GM12891 (cell line): ENCODE measurements around the gene USP48.

Experiments used
- DNase-seq: peaks from one replicate; pipeline ENCODE4 v3.0.0; 2011; ENCODE audit warnings: low spot score; ENCODE audit not compliant: insufficient read length
- FAIRE-seq: peaks from 2 replicates; lab custom pipeline; 2011; peaks lifted over from hg19 to GRCh38; lab: Jason Lieb, UNC
- PAX5 ChIP-seq: IDR thresholded peaks from 2 replicates; pipeline ENCODE4 v1.6.1; 2011; ENCODE audit warnings: low read length, moderate library complexity, mild to moderate bottlenecking; ENCODE audit not compliant: insufficient read depth, severe bottlenecking
- POLR2A ChIP-seq: IDR thresholded peaks from 2 replicates; pipeline ENCODE4 v1.6.1; 2011; ENCODE audit warnings: low read depth, low read length, control low read depth
- POLR2AphosphoS5 ChIP-seq: IDR thresholded peaks from 2 replicates; pipeline ENCODE4 v1.6.1; 2011; ENCODE audit warnings: low read depth, low read length, control low read depth
- POU2F2 ChIP-seq: IDR thresholded peaks from 2 replicates; pipeline ENCODE4 v1.6.1; 2011; ENCODE audit warnings: low read depth, mild to moderate bottlenecking, control low read depth, low read length, moderate library complexity
- SPI1 ChIP-seq: IDR thresholded peaks from 2 replicates; pipeline ENCODE4 v1.6.1; 2011; ENCODE audit warnings: low read depth, low read length, control low read depth
- TAF1 ChIP-seq: IDR thresholded peaks from 2 replicates; pipeline ENCODE4 v1.6.1; 2011; ENCODE audit warnings: low read depth, low read length, control low read depth

The USP48 gene

DNA sequence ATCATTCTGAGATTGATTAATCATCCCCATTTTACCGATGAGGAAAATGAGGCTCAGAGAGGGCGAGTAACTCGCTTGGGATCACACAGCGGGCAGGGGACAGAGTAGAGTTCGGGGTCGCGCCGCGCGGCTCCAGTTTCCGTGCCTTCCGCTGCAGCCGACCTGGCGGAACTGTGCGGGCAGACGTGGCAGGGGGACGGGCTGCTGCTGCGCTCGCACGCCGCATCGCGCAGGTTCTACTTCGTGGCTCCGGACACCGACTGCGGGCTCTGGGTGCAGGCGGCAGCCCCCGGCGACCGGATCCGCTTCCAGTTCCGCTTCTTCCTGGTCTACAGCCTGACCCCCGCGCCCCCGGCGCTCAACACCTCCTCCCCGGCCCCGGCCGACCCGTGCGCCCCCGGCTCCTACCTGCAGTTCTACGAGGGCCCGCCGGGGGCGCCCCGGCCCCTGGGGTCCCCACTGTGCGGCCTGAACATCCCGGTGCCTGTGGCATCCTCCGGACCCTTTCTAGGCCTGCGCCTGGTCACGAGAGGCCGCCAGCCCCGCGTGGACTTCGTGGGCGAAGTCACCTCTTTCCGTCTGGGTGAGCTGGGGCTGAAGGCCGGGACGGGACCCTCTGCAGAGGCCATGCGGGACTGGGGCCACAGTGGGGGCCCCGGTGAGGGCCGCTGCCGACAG lies 31.4 kb upstream of the USP48 start:
- DNase-seq (peak; percentile 85), FAIRE-seq (peak; percentile 92)
- TF ChIP-seq SPI1 (peak; percentile 50; the same call in 1 of the 2 replicates), TAF1 (no peak), PAX5 (no peak), POLR2A (no peak), POU2F2 (no peak), POLR2AphosphoS5 (no peak)

GRCh38 chr1:21813542-21813941 lies 30.6 kb upstream of the USP48 start:
- TF ChIP-seq POU2F2: no peak
- TF ChIP-seq TAF1: no peak
- no peak for TF ChIP-seq PAX5
- TF ChIP-seq POLR2A: no peak
- TF ChIP-seq SPI1: no peak
- no peak for TF ChIP-seq POLR2AphosphoS5
- no peak for FAIRE-seq
- DNase-seq: no peak

DNA sequence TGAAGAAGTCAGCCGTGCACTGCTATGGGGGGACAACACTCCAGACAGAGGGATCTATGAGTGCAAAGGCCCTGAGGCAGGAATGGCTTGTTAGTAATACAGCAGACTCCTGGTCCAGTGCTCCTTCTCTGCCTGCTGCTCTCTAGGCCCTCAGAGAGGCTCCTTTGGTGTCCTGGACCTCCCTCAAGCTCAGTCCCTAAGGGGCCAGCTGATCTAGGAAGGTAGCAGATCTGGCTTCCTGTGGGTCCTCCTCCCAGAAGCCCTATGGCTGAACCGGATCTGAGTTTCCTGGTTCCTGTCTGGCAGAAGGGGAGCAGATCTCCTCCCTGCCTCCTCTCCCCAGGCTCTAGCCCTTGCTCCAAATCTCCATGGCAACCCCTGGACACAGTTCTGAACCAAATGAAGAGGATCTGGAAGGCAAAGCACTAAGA lies 28.9 kb upstream of the USP48 start, which contains the start of gene LDLRAD2:
Gene LDLRAD2 (plus strand): TSS at position 391 of the 431 bp plus-strand sequence. CDS start 187 bp downstream, outside the sequence.
- DNase-seq: no peak
- FAIRE-seq: no peak
- no peak for TF ChIP-seq POLR2AphosphoS5
- no peak for TF ChIP-seq TAF1
- TF ChIP-seq POLR2A: no peak
- TF ChIP-seq SPI1: no peak
- TF ChIP-seq POU2F2: no peak
- TF ChIP-seq PAX5: no peak

- FAIRE-seq: no peak
- no peak for DNase-seq
Observed at GRCh38 chr1:21804536-21804935, 21.6 kb upstream of the USP48 start.

DNA sequence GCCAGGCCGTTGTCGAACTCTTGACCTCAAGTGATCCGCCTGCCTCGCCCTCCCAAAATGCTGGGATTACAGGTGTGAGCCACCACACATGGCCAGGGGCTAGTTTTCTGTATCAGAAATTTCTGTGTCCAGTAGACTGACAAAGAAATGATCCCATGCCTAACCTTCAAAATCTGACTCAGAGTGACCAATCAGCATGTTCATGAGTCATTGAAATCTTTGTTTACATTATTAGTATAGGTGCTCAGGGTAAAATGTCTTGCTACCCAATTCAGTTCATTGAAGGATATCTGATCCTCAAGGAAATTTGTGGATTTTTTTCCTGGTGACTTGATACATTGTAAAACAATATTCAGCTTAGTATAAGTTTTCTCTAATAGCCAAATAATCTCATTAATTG lies 18.2 kb upstream of the USP48 start:
- no peak for FAIRE-seq
- no peak for TF ChIP-seq POU2F2
- TF ChIP-seq TAF1: no peak
- TF ChIP-seq PAX5: no peak
- no peak for TF ChIP-seq POLR2AphosphoS5
- TF ChIP-seq POLR2A: no peak
- TF ChIP-seq SPI1: no peak

More at GRCh38 chr1:21804536-21804935, 21.6 kb upstream of the USP48 start:
- no peak for TF ChIP-seq POLR2AphosphoS5
- TF ChIP-seq SPI1: no peak
- TF ChIP-seq TAF1: no peak
- no peak for TF ChIP-seq POU2F2
- TF ChIP-seq POLR2A: no peak
- no peak for TF ChIP-seq PAX5

GRCh38 chr1:21799730-21800129 lies 16.8 kb upstream of the USP48 start:
- no peak for DNase-seq
- TF ChIP-seq TAF1: no peak
- no peak for TF ChIP-seq POLR2A
- TF ChIP-seq SPI1: no peak
- TF ChIP-seq PAX5: no peak
- TF ChIP-seq POU2F2: no peak
- no peak for TF ChIP-seq POLR2AphosphoS5
- no peak for FAIRE-seq

More for the DNA sequence above, 18.2 kb upstream of the USP48 start:
- no peak for DNase-seq

DNA sequence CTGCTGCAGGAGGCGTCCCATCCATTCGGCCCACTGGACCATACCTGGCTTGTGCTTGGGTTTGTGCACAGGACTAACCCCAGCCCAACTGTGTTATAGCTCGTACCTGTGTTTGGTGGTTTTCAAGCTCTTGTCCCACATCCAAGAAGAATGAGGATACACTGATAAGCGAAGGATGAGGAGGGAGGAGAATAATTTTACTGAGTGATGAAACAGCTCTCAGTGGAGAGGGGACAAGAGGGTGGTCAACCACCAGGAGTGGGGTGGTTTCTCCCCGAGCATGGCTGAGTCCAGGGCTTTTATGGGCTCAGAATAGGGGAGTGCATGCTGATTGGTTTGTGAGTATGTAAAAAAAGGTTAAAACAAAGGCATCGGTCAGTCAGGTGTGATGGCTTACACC lies 12.1 kb upstream of the USP48 start:
- no peak for FAIRE-seq
- TF ChIP-seq TAF1 (no peak), POLR2AphosphoS5 (no peak), SPI1 (no peak), POU2F2 (no peak), PAX5 (no peak), POLR2A (no peak)
- no peak for DNase-seq

DNA sequence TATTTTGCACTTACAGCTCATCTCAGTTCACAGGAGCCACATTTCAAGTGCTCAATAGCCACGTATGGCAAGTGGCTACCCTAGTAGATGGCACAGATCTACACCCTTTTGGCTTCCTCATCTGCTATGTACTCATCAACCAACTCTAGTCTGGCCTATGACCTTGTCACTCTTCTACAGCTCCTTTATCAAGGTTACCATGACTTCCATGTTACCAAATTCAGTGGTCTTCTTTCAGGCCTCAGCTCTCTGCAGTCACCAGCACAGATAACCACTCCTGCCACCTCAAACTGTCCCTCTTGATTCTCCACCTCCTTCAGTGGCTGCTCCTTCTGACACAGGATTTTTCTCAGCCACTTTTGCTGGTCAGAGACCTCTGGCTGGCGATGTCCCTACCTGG lies 11.7 kb upstream of the USP48 start:
- TF ChIP-seq POLR2A (no peak), POU2F2 (no peak), TAF1 (no peak), POLR2AphosphoS5 (no peak), PAX5 (no peak), SPI1 (no peak)
- no peak for FAIRE-seq
- no peak for DNase-seq

GRCh38 chr1:21793104-21793503 lies 10.2 kb upstream of the USP48 start:
- no peak for FAIRE-seq
- TF ChIP-seq PAX5 (no peak), POLR2A (no peak), POLR2AphosphoS5 (no peak), SPI1 (no peak), POU2F2 (no peak), TAF1 (no peak)

More at GRCh38 chr1:21793104-21793503, 10.2 kb upstream of the USP48 start:
- DNase-seq: no peak
